ENCODE data around the gene LRP2. TPM values are rescaled to one million over a fixed set of nuclear protein-coding genes. Genes with fewer than 3 reads are reported as not detected.

LRP2 gene
- total RNA-seq, 1 donor from 2014 or later: not detected

- H3K27ac Mint-ChIP-seq (ENCODE audit: unreplicated experiment): no peak overlapping the region
- H3K27me3 Mint-ChIP-seq (ENCODE audit: unreplicated experiment): no peaks in the 10 kb centered on the region
- H3K4me1 Mint-ChIP-seq (ENCODE audit: low read depth, unreplicated experiment): no peaks in the 10 kb centered on the region
- TF ChIP-seq CTCF (IDR thresholded peaks at IDR 0.05; ENCODE audit: partially characterized antibody, unreplicated experiment): no peak
- no peaks in the 10 kb centered on the region for H3K36me3 Mint-ChIP-seq (ENCODE audit: unreplicated experiment)
- H3K9me3 Mint-ChIP-seq (ENCODE audit: unreplicated experiment): no peaks in the 10 kb centered on the region
- H3K4me3 Mint-ChIP-seq (ENCODE audit: unreplicated experiment): no peak overlapping the region
- no peak for DNase-seq
Observed at GRCh38 chr2:169200756-169201155, 161.6 kb downstream of the LRP2 start.

GRCh38 chr2:169193618-169194017 lies 168.7 kb downstream of the LRP2 start:
- no peaks in the 10 kb centered on the region for H3K36me3 Mint-ChIP-seq (ENCODE audit: unreplicated experiment)
- peaks cover 2% of the 10 kb centered on the region for H3K4me1 Mint-ChIP-seq (ENCODE audit: low read depth, unreplicated experiment)
- H3K27me3 Mint-ChIP-seq (ENCODE audit: unreplicated experiment): no peaks in the 10 kb centered on the region
- H3K4me3 Mint-ChIP-seq (ENCODE audit: unreplicated experiment): no peak overlapping the region
- no peak for TF ChIP-seq CTCF (IDR thresholded peaks at IDR 0.05; ENCODE audit: partially characterized antibody, unreplicated experiment)
- no peak for DNase-seq
- H3K27ac Mint-ChIP-seq (ENCODE audit: unreplicated experiment): no peak overlapping the region
- H3K9me3 Mint-ChIP-seq (ENCODE audit: unreplicated experiment): no peaks in the 10 kb centered on the region

GRCh38 chr2:169190197-169190775 lies 172.0 kb downstream of the LRP2 start:
- peaks cover 2% of the 10 kb centered on the region for H3K4me1 Mint-ChIP-seq (ENCODE audit: low read depth, unreplicated experiment)
- no peak for TF ChIP-seq CTCF (IDR thresholded peaks at IDR 0.05; ENCODE audit: partially characterized antibody, unreplicated experiment)
- no peak overlapping the region for H3K27ac Mint-ChIP-seq (ENCODE audit: unreplicated experiment)
- no peaks in the 10 kb centered on the region for H3K27me3 Mint-ChIP-seq (ENCODE audit: unreplicated experiment)
- H3K4me3 Mint-ChIP-seq (ENCODE audit: unreplicated experiment): no peak overlapping the region
- no peaks in the 10 kb centered on the region for H3K9me3 Mint-ChIP-seq (ENCODE audit: unreplicated experiment)
- H3K36me3 Mint-ChIP-seq (ENCODE audit: unreplicated experiment): no peaks in the 10 kb centered on the region
- DNase-seq: no peak

GRCh38 chr2:169189132-169189531 lies 173.2 kb downstream of the LRP2 start:
- Mint-ChIP-seq H3K4me1 (ENCODE audit: low read depth, unreplicated experiment) (peaks cover 2% of the 10 kb centered on the region), H3K27me3 (ENCODE audit: unreplicated experiment) (no peaks in the 10 kb centered on the region), H3K27ac (ENCODE audit: unreplicated experiment) (no peak overlapping the region), H3K9me3 (ENCODE audit: unreplicated experiment) (no peaks in the 10 kb centered on the region), H3K4me3 (ENCODE audit: unreplicated experiment) (no peak overlapping the region), H3K36me3 (ENCODE audit: unreplicated experiment) (no peaks in the 10 kb centered on the region)
- DNase-seq: no peak
- no peak for TF ChIP-seq CTCF (IDR thresholded peaks at IDR 0.05; ENCODE audit: partially characterized antibody, unreplicated experiment)

GRCh38 chr2:169185711-169186110 lies 176.6 kb downstream of the LRP2 start:
- Mint-ChIP-seq H3K4me3 (ENCODE audit: unreplicated experiment) (no peak overlapping the region), H3K36me3 (ENCODE audit: unreplicated experiment) (no peaks in the 10 kb centered on the region), H3K4me1 (ENCODE audit: low read depth, unreplicated experiment) (peaks cover 2% of the 10 kb centered on the region), H3K27ac (ENCODE audit: unreplicated experiment) (no peak overlapping the region), H3K9me3 (ENCODE audit: unreplicated experiment) (peaks cover 2% of the 10 kb centered on the region), H3K27me3 (ENCODE audit: unreplicated experiment) (no peaks in the 10 kb centered on the region)
- DNase-seq: no peak
- no peak for TF ChIP-seq CTCF (IDR thresholded peaks at IDR 0.05; ENCODE audit: partially characterized antibody, unreplicated experiment)
